Measurements from ENCODE around the gene MPC1L.
A peak's percentile ranks its signal among the peaks of the same experiment; 100 is the strongest.
"Not testable (repeated sequence)": the region's sequence is repeated elsewhere in the genome, so short reads cannot be mapped to it uniquely, and the experiment has no call there.

MPC1L gene

DNA sequence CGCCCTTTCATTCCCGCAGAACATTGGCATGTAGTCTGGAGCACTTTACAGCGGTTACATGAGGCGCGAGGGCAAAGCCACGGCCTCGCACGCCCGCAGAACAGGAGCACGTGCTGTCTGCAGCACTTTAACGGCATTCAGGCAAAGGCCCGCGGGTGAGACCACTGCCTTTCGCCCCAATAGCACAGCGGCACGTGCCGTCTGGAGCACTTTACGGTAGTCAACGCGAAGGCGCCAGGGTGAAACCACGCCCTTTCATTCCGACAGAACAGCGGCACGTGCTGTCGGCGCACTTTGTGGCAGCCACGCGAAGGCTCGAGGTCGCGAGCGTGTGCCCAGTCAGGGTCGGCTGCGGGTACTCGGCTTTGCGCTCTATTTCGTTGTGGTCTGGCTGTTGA lies at the start of gene MPC1L:
Gene MPC1L, plus strand, starts transcription at position 290 of the 398 bp plus-strand sequence. CDS start 138 bp downstream, outside the sequence.
- no peak within 1 kb of the TSS for H3K27ac Mint-ChIP-seq
- DNase-seq (ENCODE audit: low spot score in 2 of 2) (no peak), ATAC-seq (ENCODE audit: low read depth) (no peak)
- no peak within 1 kb of the TSS for H3K4me3 Mint-ChIP-seq
- H3K27me3 Mint-ChIP-seq = no peaks in the 10 kb centered on the region
- H3K36me3 Mint-ChIP-seq = peaks cover 2% of the 10 kb centered on the region
- H3K4me1 Mint-ChIP-seq = no peaks in the 10 kb centered on the region
- H3K9me3 Mint-ChIP-seq = no peaks in the 10 kb centered on the region

DNA sequence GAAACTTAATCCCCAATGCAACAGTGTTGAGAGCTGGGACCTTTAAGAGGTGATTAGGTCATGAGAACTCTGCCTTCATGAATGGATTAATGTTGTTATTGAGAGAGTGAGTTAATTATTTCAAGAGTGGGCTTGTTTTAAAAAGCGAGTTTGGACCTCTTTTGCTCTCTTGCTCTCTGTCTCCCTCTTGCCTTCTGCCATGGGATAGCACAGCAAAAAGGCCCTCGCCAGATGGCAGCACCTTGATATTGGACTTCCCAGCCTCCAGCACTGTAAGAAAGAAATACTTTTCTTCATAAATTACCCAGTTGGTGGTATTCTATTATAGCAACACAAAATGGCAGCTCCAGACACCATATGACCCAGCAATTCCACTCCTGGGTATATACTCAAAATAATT lies 49.5 kb upstream of the MPC1L start:
- Mint-ChIP-seq H3K36me3 (no peaks in the 10 kb centered on the region), H3K9me3 (no peaks in the 10 kb centered on the region), H3K27me3 (no peaks in the 10 kb centered on the region), H3K4me3 (no peak overlapping the region), H3K4me1 (peaks cover 10% of the 10 kb centered on the region), H3K27ac (no peak overlapping the region)
- peak; percentile 56 for ATAC-seq (ENCODE audit: low read depth)
- DNase-seq (ENCODE audit: low spot score in 2 of 2) = no peak

DNA sequence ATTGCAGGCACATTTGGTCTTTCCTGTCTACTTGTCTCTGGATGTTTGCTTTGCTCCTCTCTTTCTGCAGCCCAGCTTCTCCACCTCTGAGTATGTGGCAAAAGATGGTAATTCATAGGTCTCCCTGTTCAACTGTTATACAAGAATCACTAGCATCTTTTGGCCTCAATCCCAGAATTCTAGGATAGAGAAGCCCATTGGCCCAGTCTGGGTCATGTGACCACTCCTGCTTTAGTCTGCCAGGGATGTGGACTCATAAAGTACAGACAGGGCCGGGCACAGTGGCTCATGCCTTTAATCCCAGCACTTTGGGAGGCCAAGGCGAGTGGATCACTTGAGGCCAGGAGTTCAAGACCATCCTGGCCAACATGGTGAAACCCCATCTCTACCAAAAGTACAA lies 47.8 kb upstream of the MPC1L start:
- DNase-seq (ENCODE audit: low spot score in 2 of 2); ATAC-seq (ENCODE audit: low read depth); H3K27me3 Mint-ChIP-seq: not testable (repeated sequence)

DNA sequence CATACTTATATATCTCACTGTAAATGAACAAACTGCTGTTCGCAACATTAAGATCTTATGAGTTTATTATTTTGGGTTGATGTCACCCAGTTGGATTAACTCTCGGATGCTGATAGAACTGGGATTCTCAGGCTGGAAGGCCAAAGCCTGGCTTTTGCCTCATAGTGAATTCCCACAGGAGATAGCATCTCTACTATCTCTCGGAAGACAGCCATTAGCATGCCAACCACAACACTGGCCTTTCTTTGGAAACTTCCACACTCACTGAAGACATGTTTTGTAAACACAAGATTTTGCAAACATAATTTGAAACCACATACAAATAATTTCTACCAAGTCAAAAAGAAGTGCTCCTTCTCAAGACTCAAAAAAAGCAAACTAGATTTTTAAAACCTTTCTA lies 46.9 kb upstream of the MPC1L start:
- Mint-ChIP-seq H3K9me3 (no peaks in the 10 kb centered on the region), H3K4me1 (peaks cover 4% of the 10 kb centered on the region), H3K4me3 (no peak overlapping the region), H3K27ac (no peak overlapping the region), H3K27me3 (no peaks in the 10 kb centered on the region), H3K36me3 (peaks cover 2% of the 10 kb centered on the region)
- DNase-seq (ENCODE audit: low spot score in 2 of 2) = no peak
- no peak for ATAC-seq (ENCODE audit: low read depth)

More for the DNA sequence above, 47.8 kb upstream of the MPC1L start:
- not testable (repeated sequence) for H3K4me1 Mint-ChIP-seq, H3K4me3 Mint-ChIP-seq, H3K27ac Mint-ChIP-seq, H3K36me3 Mint-ChIP-seq, H3K9me3 Mint-ChIP-seq

DNA sequence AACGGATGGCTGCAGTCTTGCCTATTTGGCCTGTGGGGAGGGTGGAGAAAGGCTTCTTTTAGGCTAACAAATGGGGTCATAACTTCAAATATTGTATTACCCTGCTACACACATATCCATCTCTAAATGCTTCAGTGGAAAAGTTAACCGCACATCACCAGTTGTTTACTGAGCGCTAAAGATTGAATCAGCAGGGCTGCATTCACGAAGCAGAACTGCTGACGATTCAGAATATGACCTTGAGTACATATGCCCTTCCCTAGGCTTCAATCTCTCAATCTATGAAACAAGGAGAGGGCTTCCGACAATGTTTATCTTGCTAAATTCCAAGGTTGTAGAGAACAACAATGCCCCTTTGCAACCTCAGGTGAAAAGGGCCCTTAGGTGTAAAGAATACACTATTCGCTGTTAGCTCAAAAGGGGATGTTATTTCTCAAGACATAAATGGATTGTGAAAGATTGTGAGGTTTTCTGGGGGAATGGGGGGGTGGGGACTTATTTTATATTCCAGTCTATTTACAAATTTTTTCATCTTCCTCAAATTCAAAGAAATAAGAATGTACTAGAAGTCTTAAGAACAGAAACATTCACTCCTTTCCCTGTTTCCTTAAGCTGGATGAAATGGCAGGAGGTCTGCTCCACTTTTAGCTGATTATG lies 45.1 kb upstream of the MPC1L start:
- H3K4me3 Mint-ChIP-seq = no peak overlapping the region
- no peaks in the 10 kb centered on the region for H3K9me3 Mint-ChIP-seq
- peaks cover 2% of the 10 kb centered on the region for H3K36me3 Mint-ChIP-seq
- H3K27ac Mint-ChIP-seq = no peak overlapping the region
- no peak for DNase-seq (ENCODE audit: low spot score in 2 of 2)
- no peaks in the 10 kb centered on the region for H3K27me3 Mint-ChIP-seq
- no peak for ATAC-seq (ENCODE audit: low read depth)
- peaks cover 8% of the 10 kb centered on the region for H3K4me1 Mint-ChIP-seq

DNA sequence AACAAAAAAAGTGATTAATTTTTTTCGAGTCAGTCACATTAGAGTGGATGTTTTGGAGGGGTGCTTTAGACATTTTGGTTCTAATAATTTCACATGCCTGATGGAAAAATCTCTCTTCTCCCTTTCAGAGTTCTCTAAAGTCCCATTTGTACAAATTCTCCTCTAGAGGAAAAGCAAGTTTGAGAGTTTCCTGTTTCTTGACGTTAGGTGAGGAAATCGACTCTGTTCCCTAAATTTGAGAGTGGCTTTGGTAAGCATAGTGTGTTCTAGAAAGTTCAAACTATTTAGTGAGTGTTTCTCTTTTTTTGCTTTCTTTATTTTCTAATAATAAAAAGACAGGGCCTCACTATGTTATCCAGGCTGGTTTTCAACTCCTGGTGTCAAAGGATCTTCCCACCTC lies 44.1 kb upstream of the MPC1L start:
- Mint-ChIP-seq H3K4me3 (no peak overlapping the region), H3K27ac (no peak overlapping the region), H3K27me3 (no peaks in the 10 kb centered on the region), H3K4me1 (peaks cover 15% of the 10 kb centered on the region), H3K36me3 (peaks cover 5% of the 10 kb centered on the region), H3K9me3 (no peaks in the 10 kb centered on the region)
- no peak for ATAC-seq (ENCODE audit: low read depth)
- DNase-seq (ENCODE audit: low spot score in 2 of 2) = no peak

DNA sequence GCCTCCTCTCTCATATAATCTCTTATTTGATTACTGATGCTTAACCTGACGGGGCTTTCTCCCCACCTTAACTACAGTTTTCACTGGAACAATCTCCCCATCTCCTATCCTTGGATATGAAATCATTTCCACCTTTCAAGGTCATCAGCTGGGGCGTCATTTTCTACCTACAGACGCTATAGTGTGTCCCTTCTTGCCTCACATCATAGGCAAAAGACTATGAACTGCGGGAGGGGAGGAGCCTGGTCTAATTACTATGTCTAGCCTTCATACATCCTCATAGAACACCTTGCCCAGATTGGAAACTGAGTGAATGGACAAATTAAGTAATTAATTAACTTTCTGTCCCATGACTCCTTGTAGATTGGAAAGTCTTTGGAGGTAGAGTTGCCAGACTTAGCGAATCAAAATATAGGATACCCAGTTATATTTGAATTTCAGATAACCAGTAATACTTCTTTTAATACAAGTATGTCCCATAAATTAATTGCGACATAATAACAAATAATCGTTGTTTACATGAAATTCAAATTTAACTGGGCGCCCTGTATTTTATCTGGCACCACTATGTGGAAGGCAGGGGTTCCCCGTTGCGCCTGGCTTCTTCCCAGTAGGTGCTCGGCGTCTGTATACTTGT lies 43.2 kb upstream of the MPC1L start:
- peaks cover 5% of the 10 kb centered on the region for H3K36me3 Mint-ChIP-seq
- H3K27ac Mint-ChIP-seq = peak overlapping the region; percentile 98
- peak overlapping the region; percentile 96 for H3K4me3 Mint-ChIP-seq
- DNase-seq (ENCODE audit: low spot score in 2 of 2) (no peak), ATAC-seq (ENCODE audit: low read depth) (peak; percentile 65)
- H3K27me3 Mint-ChIP-seq = no peaks in the 10 kb centered on the region
- peaks cover 15% of the 10 kb centered on the region for H3K4me1 Mint-ChIP-seq
- no peaks in the 10 kb centered on the region for H3K9me3 Mint-ChIP-seq

DNA sequence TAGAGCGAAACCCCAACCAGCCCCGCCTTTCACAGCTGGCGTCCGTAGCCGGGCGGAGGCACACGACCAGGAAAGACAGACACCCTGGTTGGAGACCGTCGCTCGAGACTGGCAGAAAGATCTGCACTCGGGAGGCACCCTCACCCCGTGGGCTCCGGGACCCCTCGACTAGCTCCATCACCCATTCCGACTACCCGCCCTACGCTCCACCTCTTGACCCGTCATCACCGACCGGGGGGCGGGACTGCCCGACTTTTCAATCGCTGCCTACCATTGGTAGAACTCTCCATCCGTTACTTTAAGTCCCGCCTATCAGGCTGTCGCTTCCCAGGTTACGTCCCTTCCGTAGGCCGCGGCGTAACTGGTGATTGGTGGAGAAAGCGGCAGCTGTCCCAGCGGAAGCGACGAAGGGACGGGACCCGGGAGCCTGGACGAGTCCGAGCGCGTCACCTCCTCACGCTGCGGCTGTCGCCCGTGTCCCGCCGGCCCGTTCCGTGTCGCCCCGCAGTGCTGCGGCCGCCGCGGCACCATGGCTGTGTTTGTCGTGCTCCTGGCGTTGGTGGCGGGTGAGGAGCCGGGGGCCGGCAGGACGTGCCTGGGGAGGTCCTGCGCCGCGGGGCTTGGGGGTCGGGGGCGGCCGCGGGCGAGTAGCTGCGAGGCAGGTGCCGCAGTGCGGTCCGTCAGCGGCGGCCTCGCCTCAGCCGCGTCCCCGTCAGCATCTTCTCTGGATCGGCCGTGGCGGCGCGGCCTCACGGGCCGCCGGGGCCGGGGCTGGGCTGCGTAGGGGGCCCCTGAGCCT lies 42.5 kb upstream of the MPC1L start, which contains the start of gene ATP6AP2:
Gene ATP6AP2, plus strand, starts transcription at position 434 of the 799 bp plus-strand sequence. Its CDS starts 96 bp downstream, at position 530.
- Mint-ChIP-seq H3K27ac (peak within 1 kb of the TSS; percentile 98), H3K27me3 (no peaks in the 10 kb centered on the region), H3K9me3 (no peaks in the 10 kb centered on the region), H3K4me1 (peaks cover 16% of the 10 kb centered on the region), H3K4me3 (peak within 1 kb of the TSS; percentile 96), H3K36me3 (peaks cover 5% of the 10 kb centered on the region)
- ATAC-seq (ENCODE audit: low read depth) (peak; percentile 89), DNase-seq (ENCODE audit: low spot score in 2 of 2) (peak; percentile 73 to 80)

DNA sequence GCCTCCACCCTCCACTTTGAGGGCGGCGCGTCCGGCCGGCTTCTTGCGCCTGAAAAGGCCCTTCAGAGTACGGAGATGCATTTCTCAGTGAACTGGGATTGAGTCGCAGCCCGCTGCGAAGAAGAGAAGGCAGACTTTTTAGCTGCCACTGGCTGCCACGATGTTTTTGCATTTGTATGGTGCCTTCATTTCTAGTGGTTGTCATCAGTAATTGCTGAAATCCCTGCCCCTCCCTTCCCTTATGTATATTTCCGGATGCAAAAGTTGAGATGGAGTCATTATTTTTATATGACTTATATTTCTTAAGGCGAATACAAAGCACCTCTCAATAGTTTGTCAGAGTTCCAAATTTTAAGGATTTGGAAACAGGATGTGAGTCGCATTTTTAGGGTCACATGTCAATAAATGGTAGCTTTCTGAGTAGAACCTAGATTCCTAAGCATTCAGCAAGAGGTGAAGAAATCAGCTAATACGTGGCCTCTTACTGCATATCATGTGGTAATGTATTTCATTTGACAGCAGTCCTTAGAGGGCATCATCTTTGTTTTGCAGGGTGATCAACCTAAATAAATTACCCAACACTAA lies 41.8 kb upstream of the MPC1L start:
- DNase-seq (ENCODE audit: low spot score in 2 of 2) (peak in 1 of 2 donors; percentile 9), ATAC-seq (ENCODE audit: low read depth) (peak; percentile 9)
- H3K4me1 Mint-ChIP-seq = peaks cover 20% of the 10 kb centered on the region
- H3K36me3 Mint-ChIP-seq = peaks cover 5% of the 10 kb centered on the region
- peak overlapping the region; percentile 98 for H3K27ac Mint-ChIP-seq
- H3K4me3 Mint-ChIP-seq = peak overlapping the region; percentile 71
- no peaks in the 10 kb centered on the region for H3K27me3 Mint-ChIP-seq
- H3K9me3 Mint-ChIP-seq = no peaks in the 10 kb centered on the region

DNA sequence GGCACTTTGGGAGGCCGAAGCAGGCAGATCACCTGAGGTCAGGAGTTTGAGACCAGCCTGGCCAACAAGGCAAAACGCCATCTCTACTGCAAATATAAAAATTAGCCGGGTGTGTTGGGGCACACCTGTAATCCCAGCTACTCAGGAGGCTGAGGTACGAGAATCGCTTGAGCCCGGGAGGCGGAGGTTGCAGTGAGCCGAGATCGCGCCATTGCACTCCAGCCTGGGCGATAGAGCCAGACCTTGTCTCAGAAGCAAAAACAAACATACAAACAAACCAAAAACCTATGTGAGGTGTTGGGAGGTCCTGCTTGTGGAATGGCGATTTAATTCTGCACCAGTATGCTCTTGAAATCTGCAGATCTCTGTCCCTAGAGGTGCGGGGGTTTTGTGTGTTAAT lies 41.0 kb upstream of the MPC1L start:
- not testable (repeated sequence) for H3K36me3 Mint-ChIP-seq; H3K27ac Mint-ChIP-seq; H3K9me3 Mint-ChIP-seq; ATAC-seq (ENCODE audit: low read depth); H3K27me3 Mint-ChIP-seq; DNase-seq (ENCODE audit: low spot score in 2 of 2)
- H3K4me1 Mint-ChIP-seq = peaks cover 20% of the 10 kb centered on the region
- peak overlapping the region; percentile 71 for H3K4me3 Mint-ChIP-seq

DNA sequence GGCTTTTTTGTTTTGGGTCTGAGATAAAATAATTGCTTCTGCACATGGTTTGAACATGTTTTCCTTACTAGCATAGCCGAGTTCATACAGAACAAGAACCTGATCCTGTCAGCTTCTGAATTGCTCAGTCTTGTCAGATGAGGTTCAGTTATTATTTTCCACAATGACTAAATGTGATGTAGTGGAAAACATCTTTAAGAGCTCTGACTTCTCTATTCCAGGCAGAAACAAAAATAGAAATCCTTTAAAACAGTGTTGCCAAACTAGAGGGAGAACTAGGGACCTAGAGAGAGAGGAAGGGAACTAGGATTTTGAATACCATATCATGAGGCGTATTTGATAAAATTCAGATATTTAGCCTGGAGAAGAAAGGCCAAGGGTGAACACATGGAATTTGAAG lies 40.4 kb upstream of the MPC1L start:
- no peak overlapping the region for H3K4me3 Mint-ChIP-seq
- H3K27ac Mint-ChIP-seq = no peak overlapping the region
- ATAC-seq (ENCODE audit: low read depth) = no peak
- H3K4me1 Mint-ChIP-seq = peaks cover 20% of the 10 kb centered on the region
- no peak for DNase-seq (ENCODE audit: low spot score in 2 of 2)
- H3K27me3 Mint-ChIP-seq = no peaks in the 10 kb centered on the region
- H3K36me3 Mint-ChIP-seq = peaks cover 5% of the 10 kb centered on the region
- H3K9me3 Mint-ChIP-seq = no peaks in the 10 kb centered on the region

DNA sequence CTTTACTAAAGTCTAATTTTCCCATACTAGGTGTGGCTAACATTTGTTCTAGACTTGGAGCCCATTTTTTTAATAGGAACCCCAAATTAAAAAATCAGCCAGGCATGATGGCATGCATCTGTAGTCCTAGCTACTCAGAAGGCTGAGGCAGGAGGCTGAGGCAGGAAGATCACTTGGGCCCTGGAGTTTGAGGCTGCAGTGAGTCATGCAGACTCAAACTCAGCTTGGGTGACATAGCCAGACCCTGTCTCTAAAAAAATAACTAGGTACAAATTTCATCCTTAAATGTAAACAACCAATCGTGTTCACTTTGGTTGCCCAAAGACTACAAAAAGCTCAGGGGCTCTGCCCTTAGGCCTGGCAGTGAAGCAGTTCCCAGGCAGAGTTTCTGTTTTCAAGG lies 35.6 kb upstream of the MPC1L start:
- H3K27me3 Mint-ChIP-seq; ATAC-seq (ENCODE audit: low read depth); H3K4me3 Mint-ChIP-seq; H3K36me3 Mint-ChIP-seq; H3K27ac Mint-ChIP-seq; DNase-seq (ENCODE audit: low spot score in 2 of 2); H3K9me3 Mint-ChIP-seq: not testable (repeated sequence)
- peaks cover 16% of the 10 kb centered on the region for H3K4me1 Mint-ChIP-seq

DNA sequence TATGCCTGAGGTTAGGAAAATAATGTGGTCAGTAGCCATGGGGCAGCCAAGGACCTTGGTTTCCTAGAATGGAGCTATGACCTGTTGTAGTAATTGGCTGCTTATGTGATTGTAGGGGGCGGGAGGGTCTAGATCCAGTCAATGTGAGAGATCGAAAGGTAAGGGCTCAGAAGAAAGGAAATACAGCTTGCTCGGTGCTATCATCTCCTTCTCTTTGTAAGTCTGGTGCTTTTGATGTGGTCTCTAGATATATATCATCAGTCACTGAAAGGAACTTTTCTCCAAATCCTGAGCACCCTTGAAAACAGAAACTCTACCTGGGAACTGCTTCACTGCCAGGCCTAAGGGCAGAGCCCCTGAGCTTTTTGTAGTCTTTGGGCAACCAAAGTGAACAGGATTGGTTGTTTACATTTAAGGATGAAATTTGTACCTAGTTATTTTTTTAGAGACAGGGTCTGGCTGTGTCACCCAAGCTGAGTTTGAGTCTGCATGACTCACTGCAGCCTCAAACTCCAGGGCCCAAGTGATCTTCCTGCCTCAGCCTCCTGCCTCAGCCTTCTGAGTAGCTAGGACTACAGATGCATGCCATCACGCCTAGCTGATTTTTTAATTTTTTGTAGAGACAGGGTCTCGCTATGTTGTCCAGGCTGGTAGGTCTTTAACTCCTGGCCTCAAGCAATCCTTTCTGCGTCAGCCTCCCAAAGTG lies 33.5 kb upstream of the MPC1L start:
- H3K9me3 Mint-ChIP-seq; H3K4me3 Mint-ChIP-seq; H3K36me3 Mint-ChIP-seq; H3K27ac Mint-ChIP-seq; ATAC-seq (ENCODE audit: low read depth); H3K27me3 Mint-ChIP-seq; DNase-seq (ENCODE audit: low spot score in 2 of 2); H3K4me1 Mint-ChIP-seq: not testable (repeated sequence)

Data from memory B cell (primary cell).